HTERT RPE-1 (cell line): ENCODE data around the gene SPAG9.
"Not testable (repeated sequence)": the region's sequence is repeated elsewhere in the genome, so short reads cannot be mapped to it uniquely, and the experiment has no call there.

ENCODE experiments used
- in situ Hi-C: fragments of 300-500 bp; cut with MboI; formaldehyde crosslinking; loops from 4 replicates; pipeline ENCODE4 v1.14.3; 2020; ENCODE audit warnings: low sequenced_read_pairs

The SPAG9 gene

DNA sequence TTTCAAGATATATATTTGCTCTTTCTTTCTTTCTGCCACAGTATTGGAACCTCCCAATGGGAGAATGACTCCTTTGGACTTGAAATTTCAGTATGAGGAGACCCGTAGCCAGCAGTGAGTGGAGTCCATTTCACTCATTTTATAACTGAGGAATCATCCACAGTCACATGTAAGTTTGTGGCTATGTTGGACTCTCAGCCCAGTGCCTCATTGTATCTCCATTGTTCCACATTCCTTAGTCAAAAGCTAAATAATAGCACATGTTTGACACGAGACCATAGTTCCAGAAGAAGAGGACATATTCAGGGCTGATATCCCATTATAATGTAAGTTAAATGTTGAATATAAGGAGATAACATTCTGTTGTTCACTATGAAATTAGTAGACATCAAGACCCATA lies 12.7 kb upstream of the SPAG9 start:
- in situ Hi-C loops: no loop called here

DNA sequence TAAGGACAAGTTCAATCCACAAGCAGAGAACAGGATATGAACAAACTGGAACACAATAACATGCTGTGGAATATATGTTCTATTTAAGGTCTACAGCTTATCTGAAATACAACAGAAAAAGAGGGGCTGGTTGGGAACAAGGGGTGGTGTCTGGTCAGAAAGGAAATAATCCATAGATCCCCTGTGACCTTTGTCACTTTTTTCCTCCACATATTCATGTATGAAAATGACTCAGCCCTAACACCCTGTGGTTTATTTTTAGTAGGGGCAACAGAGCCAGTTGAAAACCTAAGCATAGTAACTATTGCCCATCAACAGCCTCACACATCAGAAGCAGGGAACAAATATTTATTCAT lies 12.3 kb upstream of the SPAG9 start:
- in situ Hi-C loops: no loop called here

DNA sequence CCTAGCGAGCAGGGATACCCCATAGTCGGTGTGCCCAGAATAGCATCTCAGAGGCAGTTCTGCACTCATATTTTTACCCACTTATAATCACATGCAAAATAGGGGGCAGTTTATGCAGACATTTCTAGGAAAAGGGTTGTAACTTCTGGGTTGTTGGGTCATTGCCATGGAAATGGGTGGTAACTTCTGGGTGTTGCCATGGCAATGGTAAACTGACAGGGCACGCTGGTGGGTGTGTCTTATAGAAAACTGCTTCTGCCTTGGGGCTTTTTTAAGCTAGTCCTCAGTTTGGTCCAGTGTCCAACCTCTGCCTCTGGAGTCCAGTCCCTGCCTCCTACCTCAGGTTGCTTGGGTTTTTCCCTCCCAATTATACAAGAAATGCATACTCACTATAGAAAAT lies 7.4 kb upstream of the SPAG9 start:
- in situ Hi-C loops: no loop called here

DNA sequence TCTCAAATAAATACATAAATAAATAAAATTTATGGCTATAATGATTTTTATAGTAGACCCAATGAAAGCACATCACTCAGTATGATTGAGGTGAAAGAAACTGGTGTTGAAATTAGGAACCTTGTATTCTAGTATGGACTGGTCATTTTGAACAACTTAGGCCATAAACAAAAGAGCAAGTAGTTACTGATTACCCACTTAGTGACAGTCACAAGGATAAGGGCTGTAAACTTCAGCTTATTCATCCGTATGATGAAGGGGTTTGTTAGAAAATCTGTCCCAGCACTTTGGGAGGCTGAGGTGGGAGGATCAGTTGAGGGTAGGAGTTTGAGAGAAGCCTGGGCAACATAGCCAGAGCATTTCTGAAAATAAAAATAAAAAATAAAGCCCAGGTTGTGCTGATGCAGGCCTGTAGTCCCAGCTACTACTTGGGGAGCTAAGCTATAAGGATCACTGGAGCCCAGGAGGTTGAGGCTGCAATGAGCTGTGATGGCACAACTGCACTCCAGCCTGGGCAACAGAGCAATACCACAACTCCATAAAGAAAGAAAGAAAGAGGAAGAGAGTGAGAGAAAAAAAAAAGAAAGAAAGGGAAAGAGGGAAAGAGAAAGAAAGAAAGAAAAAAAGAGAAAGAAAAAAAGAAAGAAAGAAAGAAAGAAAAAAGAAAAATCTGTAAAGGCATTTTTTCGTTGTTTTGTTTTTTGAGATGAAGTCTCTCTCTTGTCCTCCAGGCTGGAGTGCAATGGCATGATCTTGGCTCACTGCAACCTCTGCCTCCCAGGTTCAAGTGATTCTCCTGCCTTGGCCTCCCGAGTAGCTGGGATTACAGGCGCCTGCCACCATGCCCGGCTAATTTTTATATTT lies 4.2 kb upstream of the SPAG9 start:
- in situ Hi-C loops: no loop called here

DNA sequence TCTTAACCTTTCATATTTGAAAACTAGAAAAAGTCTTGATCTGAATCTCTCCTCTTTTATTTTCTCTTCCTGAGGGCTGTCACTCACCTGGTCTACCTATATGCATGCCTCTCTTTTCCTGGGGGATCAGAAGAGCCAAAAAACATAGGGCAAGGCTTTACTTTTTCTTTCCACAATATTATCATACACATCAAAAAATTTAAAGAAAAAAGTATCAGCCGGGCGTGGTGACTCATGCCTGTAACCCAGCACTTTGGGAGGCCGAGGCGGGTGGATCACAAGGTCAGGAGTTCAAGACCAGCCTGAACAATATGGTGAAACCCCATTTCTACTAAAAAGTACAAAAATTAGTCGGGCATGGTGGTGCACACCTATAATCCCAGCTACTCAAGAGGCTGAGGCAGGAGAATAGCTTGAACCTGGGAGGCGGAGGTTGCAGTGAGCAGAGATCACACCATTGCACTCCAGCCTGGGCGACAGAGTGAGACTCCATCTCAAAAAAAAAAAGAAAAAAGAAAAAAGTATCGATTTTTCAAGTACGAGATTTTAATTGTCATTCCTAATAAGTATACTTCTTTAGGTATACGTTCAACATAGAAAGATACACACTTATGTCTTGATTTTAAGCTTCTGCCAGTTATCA lies 1.9 kb upstream of the SPAG9 start:
- in situ Hi-C loops: not testable (repeated sequence)

DNA sequence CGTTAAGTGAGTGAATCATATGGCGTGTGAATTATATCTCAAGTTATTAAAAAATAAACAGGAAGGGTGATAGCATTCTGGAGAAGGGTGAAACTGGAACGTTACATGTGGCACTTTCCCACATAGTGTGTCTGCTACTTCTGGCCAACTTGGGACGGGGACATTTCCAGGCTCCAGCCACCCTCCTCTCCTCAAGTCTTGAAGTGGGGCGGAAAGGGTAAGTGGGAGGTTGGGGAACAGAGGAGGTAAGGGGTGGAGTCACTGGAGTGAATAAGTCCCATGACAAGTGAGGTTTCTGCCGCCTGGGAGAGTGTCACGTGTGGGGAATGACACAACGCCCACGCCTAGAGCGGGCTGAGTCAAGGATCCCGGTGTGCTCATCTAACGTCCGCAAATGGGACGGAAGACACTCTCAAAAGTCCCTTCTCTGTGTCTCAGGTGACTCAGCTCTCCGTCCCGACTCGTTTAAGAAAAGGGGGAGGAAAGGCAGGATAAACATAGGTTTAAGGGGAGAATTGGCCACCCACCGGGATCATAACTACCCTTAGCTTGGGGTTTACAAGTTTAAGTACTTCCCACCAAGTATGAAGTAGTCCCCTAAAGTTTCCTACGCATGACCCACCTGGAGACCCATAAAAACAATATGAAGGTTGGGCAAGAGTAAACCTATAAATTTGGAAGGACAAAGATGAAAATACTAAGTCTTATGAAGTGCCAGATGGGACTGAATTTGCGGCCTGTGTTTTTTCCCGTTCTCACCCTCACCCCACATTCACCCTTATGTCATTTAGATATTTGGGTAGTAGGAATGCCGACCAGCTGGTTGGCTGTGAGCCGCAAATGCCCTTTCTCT lies 1.2 kb upstream of the SPAG9 start:
- in situ Hi-C loops: no loop called here

DNA sequence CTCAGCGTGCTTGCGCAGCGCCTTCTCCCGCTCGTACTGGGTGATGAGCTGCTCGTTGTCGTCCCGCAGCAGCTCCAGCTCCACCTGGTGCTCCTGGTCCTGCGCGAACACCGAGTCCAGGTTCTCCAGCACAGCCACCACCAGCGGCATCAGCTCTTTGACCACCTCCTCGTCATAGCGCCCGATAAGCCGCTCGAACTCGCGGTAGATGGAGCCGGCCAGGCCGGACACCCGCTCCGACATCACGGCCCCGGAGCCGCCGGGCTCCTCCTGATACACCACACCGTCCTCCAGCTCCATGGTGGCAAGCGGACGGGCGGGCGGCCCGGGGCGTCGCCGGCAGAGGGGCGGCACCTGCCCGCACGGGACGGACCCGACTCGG lies 320 bp downstream of the SPAG9 start:
- in situ Hi-C loops: no loop called here

DNA sequence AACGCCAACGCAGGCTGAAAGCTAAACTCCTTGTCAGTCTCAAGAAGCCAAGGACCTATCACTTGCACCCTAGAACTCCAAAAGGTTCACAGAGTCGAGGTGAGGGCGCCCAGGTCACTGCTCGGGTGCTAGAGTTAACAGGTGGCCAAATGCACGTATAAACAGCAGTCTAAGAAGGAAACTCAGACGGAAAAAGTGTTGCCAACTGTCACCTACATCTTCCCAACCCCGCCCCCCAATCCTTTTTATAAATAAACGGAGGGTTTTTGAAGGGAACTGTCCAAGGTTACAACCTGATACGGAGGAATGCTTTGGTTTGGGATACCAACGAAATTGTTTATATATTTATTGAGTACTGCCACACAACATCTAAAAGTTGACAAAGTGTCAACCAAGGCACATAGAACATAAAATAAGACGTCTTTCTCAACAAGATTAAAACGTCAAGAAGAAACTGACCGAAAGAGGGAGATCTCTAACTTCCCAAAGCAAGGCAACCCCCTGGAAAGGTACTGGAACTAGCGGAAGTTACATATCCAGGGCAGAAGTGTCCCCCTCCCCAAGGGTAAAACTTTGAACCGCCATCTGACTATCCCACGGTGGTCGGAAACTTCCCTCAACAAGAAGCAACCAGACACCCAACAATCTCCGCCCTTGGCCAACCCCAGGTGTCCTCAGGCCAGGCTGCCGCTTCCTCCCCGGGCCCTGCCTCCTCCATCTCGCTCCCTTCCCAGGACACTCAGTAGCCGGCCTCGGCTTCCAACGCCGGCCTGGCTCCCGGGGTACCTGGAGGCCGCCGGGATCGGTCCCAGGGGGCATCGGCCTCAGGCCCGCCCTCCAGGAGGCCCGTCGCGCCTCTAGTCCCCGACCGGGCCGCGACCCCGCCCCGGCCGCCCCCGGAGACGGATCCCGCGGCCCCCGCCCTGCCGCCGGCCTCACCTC lies 982 bp downstream of the SPAG9 start:
- in situ Hi-C loops: no loop called here

DNA sequence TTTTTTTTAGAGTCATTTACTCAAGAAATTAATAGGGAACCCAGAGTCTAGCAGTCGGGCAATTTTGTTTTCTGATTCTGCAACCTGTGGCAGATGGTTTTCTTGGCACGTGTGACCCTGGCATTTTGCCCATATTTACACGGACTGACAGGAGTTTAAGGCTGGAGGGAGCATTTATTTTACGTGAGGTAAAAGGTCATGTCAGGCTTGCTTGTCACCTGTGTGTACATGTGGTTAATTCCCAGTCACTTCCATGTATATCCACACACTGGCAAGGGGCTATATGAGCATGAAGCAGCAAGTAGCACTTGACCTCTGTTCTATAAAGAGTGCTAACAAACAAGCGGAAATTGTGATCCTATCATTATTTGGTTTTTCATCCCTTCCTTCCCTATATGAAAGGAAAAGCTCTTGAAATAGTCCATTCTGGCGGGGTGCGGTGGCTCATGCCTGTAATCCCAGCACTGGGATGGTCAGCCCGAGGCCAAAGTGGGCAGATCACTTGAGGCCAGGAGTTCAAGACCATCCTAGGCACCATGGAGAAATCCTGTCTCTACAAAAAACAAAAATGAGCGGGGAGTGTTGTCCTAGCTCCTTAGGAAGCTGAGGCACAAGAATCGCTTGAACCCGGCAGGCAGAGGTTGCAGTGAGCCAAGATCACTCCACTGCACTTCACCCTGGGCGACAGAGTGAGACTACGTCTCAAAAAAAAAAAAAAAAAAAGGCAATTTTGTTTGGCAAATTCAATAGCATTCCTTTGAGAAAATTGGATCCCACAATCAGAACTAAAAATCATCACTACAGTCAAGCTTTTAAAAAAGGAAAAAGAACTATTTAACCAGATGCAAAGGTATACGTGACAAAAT lies 2.1 kb downstream of the SPAG9 start:
- in situ Hi-C loops: no loop called here

DNA sequence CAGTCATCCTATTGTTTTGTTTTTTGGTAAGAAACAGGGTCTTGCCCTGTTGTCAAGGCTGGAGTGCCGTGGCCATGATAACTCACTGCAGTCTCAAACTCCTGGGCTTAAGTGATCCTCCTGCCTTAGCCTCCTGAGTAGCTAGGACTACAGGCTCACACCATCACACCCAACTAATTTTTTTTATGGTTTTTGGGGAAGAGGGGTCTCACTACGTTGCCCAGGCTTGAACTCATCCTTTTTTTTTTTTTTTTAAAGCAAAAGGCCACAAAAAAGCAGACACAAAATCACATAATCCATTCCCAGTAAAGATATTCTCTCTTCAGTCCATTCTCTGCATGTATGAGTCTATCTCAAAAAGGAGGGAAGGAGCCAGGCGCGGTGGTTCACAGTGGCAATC lies 5.5 kb downstream of the SPAG9 start:
- in situ Hi-C loops: no loop called here

DNA sequence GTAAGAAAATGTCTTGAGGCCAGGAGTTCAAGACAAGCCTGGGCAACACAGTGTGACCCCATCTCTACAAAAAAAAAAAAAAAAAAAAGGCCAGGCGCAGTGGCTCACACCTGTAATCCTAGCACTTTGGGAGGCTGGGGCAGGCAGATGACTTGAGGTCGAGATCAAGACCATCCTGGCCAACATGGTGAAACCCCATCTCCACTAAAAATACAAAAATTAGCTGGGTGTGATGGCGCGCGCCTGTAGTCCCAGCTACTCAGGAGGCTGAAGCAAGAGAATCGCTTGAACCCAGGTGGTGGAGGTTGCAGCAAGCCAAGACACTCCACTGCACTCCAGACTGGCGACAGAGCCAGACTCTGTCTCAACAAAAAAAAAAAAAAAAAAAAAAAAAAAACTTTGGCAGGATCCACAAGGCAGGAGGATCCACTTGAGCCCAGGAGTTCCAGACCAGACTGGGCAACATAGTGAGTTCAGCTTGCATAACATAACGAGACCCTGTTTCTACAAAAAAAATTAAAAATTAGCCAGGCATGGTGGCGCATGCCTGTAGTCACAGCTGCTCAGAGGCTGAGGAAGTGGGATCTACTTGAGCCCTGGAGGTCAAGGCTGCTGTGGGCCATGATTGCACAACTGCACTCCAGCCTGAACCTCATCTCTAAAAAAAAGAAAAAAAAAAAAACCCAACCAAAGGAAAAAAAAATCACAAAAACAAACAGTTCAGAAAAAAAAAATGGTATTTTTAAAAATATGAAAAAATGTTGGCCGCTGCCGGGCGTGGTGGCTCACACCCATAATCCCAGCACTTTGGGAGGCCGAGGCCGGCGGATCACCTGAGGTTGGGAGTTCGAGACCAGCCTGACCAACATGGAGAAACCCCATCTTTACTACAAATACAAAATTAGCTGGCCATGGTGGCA lies 8.1 kb downstream of the SPAG9 start:
- in situ Hi-C loops: not testable (repeated sequence)

DNA sequence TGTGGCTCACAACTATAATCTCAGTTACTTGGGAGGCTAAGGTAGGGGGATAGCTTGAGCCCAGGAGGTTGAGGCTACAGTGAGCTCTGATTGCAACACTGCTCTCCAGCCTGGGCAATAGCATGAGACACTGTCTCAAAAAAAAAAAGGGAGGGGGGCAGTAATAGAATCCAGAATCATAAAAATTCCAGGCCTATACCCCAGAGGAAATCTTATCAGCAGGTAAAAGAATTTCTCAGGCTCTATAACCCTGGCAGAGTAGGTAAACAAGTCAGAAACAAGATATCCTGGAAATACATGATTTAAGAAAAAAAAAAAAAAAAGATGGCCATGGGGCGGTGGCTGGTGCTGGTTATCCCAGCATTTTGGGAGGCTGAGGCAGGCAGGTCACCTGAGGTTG lies 12.9 kb downstream of the SPAG9 start:
- in situ Hi-C loops: no loop called here

DNA sequence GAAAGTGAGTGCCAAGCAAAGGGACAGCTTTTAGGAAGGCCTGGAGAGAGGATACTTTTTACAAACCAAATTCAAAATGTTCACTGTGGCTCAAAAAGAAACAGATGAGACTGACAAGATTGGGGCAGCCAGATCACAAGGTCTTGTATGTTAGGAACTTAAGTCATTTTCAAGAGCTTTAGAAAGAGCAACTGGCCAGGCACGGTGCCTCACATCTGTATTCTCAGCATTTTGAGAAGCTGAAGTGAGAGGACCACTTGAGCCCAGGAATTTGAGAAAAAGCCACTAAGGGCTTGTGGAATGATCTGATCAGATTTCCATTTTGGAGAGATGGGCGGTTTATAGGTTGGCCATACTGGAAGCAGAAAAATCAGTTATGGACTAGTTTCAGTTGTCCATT lies 17.2 kb downstream of the SPAG9 start:
- in situ Hi-C loops: no loop called here

DNA sequence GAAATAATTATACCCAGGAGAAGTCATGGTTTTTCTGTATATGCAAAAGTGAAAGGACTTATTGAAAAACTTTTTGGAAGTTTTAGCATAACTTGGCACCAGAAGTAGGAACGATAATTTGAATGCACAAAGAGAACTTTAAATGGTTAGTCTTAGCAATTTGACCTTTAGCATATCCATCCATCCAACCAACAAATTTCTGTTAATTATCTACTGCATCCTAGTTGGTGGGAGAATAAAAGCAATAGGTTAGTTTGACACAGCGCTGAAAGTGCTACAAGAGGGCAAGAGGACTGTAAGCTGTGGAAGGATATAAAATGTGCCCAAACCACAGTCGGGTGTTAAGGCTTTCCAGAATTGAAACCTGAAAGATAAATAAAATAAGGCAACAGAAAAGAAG lies 17.6 kb downstream of the SPAG9 start:
- in situ Hi-C loops: no loop called here

DNA sequence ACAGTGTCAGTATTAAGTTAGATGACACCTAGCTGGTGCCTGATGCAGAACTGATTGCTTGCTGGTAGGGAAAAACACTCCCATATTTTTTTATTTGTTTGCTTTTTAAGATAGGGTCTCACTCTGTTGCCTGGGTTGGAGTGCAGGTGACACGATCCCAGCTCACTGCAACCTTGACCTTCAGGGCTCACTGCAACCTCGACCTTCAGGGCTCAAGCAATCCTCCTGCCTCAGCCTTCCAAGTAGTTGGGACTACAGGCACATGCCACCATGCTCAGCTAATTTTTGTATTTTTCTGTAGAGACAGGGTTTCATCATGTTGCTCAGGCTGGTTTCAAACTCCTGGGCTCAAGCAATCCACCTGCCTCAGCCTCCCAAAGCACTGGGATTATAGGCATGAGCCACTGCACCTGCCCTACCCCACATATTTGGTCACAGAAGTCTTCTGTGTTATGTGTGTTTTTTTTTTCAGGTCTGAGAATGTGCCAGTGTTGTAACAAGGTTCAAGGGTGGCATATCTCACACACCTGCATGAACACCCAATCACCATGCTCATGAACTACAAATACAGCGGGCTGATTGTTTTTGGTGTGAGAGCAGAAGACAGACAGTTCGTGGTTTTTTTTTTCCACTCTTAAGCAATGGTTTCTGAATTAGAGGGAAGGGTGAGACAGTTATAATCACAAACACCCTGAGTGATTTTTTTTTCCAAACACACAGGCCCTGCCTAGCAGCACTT lies 22.8 kb downstream of the SPAG9 start:
- in situ Hi-C loops: no loop called here

DNA sequence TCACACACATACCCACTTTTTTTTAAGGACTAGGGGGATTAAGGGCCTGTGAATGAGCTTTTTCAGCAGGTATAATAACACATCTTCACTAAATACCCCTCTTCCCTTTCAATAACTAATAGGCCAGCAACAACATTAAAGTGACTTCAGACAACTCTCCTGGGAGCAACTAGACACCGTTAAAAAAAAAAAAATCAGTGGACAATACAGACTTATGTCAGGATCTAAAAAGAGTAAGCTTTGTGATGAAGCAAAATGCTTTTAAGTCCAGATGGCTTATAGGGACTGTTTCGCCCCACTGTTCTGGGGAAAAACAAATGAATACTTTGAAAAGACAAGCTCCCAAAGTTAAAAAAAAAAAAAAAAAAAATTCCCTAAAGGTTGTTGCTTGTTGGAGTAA lies 29.0 kb downstream of the SPAG9 start:
- in situ Hi-C loops: no loop called here

DNA sequence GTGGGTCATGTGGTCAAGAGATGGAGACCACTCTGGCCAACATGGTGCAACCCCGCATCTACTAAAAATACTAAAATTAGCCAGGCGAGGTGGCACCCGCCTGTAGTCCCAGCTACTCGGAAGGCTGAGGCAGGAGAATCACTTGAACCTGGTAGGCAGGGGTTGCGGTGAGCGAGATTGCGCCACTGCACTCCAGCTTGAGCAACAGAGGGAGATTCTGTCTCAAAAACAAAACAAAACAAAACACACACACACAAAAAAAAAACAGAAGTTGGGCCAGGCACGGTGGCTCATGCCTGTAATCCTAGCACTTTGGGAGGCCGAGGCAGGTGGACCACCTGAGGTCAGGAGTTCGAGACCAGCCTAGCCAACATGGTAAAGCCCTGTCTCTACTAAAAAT lies 31.8 kb downstream of the SPAG9 start:
- in situ Hi-C loops: not testable (repeated sequence)

DNA sequence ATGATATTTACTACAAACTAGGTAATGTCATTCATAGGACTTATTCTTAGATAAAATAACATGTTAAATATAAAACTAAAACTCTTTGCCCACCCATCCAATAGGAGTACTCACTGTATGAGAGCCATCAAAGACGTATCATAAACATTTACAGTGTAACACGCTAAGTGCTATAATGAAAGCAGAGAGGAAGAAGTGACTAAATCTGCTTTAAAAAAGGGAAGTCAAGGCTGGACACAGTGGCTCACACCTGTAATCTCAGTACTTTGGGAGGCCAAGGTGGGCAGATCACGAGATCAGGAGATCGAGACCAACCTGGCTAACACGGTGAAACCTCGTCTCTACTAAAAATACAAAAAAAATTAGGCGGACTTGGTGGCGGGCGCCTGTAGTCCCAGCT lies 32.4 kb downstream of the SPAG9 start:
- in situ Hi-C loops: no loop called here
